GM19467 (cell line): ENCODE measurements around the gene MGP.

ENCODE experiments used
- ATAC-seq: cut with Tn5 transposase; IDR thresholded peaks from one replicate; pipeline ENCODE4 v1.9.1; 2021; ENCODE audit warnings: mild to moderate bottlenecking, moderate library complexity; ENCODE audit not compliant: unreplicated experiment

MGP gene

DNA sequence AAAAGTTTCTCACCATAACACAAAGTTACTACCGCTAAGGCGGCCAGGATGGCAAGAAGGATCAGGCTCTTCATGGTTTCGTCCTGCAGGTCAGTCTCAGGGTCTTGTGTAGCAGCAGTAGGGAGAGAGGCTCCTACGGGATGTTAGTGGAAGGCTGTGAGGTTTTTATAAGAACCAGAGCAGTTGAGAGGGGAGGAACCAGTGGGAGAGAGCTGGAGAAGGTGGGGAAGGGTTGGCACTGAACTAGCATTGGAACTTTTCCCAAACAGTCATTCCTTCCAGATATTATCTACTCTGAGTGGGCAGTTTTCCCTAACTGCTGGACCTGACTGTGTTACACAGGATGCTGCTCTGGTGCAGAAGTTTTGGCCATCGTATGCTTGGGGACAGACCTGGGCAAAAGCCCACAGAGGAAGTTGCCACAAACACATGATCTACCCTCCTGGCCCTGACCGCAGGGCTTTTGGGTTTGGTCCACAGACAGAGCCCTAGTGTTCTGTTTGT, at the start of gene MGP:
MGP (minus strand) TSS at position 137 of the 504 bp plus-strand sequence; CDS start at position 74, 63 bp downstream.
- ATAC-seq = no peak

DNA sequence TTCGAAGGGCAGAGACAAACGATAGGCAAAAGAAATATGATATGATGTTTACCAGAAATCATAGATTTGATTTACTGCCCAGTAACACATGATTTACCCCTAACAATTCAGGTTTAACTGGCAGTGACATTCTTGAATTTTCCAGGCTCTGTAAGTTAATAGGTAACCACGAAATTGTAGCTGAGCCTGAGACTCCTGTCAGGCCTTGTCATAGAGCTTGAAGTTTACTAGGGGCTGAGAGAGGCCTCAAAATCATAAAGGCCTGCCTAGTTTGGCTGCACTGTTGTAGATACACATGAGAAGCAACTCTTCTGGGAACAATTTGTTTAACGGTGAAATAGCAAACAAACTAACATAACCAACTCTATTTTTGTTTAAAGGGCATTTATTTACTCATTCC, 49.4 kb upstream of the MGP start:
- no peak for ATAC-seq

DNA sequence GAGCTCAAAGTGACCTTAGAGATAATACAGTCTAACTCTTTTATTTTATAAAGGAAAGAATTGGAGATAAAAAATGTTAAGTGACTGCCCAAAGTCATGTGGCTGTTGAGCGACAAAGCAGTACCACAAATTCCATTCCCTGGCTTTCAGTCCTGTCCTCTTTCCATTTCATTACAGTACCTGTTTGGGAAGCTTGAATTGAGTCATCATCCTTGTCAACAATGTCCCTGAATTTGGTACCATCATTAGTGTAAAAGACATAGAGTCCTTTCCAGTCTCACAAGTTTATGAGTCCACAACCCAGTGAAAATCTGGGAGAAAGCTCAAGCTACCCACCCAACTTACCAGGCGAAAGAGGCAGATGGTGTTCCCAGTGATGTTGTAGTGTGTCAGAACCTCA, 48.9 kb upstream of the MGP start:
- ATAC-seq = no peak

DNA sequence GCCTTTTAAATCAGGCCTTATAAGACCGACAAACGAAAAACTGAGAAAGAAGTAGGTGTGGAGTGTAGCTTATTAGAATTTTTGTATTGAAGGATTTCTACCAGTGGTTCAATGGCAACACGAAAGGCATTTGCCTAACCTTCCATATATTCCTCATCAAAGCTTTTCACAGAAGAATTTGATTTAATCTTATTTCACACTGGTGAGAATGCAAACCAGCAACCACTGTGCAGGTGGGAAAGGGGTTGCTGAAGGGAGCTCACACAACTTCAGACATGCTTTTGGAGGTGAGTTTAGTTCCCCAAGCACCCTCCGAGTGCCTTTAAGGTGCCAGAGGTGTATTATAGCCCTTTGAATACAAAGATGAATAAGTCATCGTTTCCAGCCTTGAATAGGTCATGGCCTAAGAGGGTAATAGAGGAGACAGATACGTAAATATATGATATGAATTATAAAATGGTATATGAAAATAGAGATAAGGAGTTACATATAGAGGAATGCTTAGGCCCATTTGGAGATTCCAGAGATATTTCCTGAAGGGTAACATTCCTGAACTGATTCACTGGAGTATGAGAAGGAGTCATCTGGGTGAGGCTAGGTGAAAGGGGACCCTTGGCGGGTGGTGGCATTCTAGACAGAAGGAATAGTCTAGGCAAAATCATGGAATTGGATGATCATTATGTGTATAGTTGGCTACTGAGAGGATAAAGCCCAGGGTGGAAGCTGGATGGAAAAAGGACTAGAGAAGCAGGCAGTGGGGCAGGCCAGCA, 46.3 kb upstream of the MGP start:
- ATAC-seq = no peak

DNA sequence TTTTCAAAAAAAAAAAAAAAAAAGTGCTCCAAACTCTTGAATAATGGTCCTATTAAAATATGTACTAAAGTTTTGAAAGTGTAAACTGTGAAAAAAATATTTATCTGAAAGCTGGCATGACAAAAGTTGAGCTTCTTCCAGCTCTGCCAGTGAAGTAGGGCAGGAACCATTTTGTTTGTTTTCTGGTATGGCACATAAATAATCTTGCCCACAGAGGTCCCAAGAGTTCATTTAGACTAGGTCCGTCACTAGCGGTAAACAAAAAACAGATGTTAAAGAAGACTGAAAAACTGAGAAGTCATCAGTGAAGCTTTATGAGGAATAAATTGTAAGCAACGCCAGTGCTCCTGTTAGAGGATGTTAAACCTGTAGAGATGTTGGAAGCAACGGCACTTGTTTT, 45.7 kb upstream of the MGP start:
- ATAC-seq = no peak

DNA sequence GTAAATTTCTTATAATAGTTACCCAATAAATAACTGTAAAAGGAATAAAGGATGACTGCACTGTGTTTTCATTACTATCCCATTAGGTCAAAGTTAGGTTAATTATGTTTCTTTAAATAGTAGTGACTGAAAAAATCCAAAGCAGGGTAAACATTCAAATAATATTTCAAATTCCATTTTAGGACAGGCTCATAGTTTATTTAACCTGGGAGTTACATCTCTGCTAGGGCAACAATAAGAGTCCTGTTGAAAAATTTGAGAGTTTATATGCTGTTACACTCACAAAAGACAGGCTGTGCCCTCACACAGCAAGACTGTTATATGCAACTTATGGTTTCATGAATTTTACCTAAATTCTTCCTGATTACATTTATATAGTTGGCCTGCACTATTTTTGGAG, 44.6 kb upstream of the MGP start:
- no peak for ATAC-seq

DNA sequence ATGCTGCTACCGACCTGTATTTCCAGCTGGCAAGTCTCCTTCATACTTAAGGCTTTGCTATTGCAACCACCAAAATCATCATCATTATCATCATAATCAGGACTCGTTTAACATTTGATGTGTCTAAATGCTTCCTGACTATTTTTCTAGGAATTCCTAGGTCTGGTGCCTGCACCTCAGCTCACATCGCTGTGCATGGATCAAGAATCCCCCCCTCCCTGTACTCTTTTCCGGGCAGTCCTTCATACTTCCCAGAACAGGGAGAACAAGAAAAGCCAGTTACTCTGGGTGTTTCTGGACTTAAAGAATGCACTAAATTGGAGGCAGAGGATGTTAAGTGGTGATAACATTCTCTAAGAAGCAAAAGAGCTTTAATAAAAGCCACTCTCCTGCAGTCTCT, 43.3 kb upstream of the MGP start:
- no peak for ATAC-seq

DNA sequence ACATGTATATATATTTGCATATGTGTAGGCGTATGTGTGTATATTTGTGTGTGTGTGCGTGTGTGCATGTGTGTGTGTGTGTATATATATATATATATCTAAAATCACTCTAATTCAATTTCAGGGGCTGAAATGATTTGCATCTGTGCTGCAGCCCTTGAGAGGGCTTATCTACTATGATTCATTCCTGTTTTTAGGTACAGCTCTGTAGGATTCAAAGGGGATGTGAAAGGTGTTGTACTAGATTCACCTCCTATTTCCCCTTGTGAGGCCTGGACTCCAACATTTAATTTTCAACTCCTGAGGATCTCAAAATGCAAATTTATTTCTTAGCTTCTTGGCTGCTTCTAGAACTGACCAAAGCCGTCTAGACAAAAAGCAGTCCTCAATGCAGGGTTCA, 41.6 kb upstream of the MGP start:
- no peak for ATAC-seq

DNA sequence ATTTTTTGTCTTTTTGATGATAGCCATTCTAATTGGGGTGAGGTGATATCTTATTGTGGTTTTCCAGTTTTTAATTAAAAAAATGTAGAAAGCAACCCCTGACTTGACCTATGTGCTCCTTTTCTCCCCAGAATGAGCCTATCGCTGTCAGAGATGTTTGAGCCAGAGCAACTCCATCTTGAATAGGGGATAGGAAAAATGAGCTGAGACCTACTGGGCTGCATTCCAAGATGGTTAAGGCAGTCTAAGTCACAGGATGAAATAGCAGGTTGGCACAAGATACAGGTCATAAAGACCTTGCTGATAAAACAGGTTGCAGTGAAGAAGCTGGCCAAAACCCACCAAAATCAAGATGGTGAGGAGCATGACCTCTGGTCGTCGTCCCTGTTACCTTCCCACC, 38.9 kb upstream of the MGP start:
- no peak for ATAC-seq

DNA sequence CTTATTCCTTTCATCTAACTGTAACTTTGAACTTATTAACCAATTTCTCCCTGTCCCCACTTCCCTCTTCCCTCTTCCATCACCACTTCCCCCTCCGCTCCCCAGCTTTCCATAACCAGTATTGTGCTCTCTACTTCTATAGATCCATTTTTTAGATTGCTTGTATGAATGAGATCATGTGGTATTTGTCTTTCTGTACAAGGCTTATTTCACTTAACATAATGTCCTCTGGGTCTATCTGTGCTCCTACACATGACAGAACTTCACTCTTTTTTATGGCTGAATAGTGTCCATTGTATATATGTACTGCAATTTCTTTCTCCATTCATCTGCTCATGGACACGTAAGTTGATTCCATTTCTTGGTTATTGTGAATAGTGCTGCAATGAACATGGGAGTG, 38.3 kb upstream of the MGP start:
- no peak for ATAC-seq

DNA sequence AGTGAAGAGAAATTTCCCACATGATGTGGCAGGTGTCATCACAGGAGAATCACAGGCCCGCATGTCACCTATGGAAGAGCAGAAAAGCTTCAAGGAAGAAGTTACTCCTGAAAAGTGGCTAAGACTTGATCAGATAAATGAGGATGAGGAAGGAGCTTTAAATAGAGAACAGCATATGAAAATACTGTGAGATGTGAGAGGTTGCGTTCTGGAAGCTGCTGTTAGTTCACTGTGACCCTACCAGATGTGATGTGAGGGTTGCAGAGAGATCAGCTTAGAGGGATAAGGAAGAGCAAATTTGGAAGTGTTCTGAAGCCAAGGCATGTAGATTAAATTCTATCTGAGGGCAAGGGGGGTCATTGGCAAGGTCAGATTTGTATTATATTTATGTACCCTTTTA, 35.6 kb upstream of the MGP start:
- no peak for ATAC-seq

DNA sequence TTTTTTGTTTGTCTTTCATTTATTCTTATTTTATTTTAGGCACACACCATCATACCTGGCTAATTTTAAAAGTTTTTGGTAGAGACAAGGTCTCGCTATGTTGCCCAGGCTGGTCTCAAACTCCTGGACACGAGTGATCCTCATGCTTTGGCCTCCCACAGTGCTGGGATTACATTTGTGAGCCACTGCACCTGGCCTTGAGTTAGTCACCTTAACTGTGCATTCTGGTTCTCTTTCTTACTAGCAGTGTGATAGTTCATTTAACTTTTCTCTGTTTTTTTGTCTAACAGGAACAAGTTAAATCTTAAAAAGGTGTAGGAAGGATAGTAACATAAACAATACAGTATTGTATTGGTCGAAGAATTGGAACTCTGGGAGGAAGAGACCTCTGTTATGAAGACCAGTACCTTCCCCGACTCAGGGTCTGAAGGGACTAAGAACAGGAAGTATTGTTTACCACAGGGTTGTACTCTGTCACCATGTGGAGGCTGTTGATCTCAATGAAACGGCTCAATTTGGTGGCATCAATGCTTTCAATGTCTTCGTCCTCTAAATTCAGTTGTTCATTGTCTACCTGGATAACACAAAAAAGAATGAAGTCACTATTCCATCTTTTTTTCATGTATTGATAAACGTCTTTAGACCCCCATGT, 34.9 kb upstream of the MGP start:
- no peak for ATAC-seq

DNA sequence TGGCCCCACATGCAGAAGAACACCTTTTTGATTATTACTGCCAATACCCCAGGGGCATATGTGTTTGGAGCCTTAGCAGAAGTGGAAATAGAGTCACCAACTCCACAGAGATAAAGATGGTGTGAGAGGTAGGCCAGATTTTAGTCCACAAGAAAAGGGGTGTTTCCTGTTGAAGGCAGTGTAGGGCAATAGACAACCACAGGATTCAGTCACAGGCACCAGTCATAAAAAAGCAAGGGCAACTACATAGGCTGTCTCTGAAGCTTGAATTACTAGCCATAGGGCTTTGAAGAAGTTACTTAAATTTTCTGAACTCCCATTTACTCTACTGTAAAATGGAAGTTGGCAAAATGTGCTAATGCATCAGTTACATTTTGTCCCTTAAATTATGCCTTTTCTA, 33.8 kb upstream of the MGP start:
- no peak for ATAC-seq

DNA sequence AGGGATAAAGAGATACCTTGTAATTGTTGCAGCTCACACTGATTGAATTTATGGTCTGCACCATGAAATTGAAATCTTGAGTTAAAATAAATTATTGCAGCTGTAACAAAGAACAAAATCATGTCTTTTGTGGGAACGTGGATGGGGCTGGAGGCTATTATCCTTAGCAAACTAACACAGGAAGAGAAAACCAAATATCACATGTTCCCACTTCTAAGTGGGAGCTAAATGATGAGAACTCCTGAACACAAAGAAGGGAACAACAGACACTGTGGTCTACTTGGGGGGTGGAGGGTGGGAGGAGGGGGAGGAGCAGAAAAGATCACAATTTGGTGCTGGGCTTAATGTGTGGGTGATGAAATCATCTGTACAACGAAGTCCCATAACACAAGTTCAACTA, 30.1 kb upstream of the MGP start:
- no peak for ATAC-seq

DNA sequence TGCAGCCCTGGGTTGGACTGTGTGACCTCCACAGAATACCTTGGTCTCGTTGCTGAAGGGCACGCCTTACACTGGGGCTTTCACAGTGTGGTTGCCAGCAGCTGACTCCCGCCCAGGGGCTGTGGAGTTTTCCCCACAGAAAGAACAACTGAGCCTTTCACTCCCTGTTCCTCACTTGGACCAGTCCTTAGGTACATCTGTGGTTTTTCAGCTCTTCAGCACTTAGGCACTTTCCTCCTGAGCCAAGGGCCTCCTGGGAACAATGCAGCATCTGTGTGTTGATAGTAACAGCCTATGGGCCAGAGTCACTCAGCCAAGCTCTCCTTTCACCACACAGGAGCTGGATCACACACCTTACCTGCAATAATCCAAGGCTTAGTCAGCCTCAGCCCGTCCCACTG, 27.7 kb upstream of the MGP start:
- ATAC-seq = no peak

DNA sequence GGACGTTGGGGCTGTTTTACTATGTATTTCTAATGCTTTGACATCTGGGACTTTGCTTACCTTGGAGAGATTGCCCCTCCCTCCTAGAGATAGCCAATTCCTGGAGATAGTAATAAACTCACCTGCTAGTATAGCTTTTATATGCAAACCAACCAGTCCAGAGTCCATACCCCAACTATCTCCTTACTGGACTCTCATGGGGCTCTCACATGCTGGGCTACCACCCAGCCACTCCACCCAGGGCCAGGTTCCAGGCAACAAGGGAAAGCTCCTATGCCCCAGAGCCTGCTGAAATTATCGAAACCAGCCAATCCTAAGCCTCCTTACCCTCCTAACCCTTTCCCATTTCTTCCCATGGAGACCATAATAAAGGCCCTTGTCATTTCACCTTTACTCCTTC, 25.5 kb upstream of the MGP start:
- ATAC-seq = no peak

DNA sequence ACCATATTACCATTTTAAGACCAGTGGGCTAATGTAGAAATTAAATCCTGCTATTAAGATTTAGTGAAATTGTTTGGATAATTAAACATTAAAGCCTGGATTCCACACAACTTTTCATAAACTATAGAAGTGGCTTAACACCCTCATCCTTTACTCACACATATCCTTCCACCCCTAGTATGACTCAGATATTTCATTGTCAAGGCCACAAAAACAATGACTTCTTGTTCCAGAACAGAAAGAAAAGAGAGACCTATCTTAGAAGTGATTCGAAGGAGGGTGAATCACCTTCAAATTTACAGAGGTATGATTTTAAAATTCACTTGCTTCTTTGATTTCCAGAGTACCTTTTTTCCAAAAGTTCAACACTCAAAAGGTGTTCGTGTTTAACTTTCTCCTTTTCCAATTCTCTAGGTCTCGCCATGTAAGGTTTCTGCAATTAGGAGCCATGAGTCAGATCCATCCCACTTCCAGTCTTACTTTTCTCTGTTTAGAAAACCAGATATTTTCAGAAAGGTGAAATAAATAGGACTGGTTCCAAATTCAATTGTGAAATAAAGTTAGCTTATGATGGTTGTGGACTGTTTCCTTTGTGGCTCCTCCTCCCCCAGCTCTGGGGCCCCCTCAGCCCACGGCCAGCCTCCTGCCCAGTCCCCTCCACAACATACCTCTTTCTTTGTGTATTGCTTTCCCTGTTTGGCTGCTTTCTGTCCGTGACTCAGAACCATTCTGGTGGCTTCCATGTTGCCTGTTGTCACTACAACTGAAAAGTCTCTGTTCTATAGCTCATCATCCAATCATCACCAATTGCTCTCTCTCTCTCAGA, 24.6 kb upstream of the MGP start:
- no peak for ATAC-seq

DNA sequence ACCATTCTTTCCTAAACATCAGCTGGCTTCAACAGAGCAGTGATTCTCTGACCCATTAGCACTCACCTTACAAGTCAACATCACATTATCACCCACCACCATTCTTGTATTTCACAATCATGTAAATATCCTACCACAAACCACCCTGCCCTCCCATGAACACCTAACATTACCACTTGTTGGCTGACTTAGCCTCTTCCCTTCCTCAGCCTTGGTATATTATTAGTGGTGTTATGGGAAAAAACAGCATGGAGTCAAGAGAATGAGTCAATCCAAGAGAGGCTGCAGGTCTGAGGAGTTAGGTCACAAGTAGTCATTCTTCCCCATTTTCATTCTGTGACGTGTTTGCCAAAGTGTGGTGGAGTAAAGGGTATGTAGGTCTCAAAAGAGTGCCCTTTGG, 22.3 kb upstream of the MGP start:
- no peak for ATAC-seq

DNA sequence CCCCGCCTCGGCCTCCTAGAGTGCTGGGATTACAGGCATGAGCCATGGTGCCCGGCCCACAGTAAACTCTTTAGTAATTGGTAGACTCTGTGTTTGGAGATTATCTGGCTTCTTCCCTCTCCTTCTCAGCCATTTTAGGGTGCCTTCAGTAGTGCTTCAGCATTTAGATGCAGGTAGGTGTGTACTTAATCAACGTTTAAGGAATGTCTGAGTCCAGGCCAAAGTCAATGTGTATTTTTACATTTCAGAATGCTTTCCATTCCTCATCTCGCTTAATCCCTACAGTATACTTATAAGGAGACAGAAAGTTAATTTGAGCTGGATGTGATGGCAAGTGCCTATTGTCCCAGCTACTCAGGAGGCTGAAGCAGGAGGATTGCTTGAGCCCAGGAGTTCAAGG, 20.5 kb upstream of the MGP start:
- ATAC-seq = no peak

DNA sequence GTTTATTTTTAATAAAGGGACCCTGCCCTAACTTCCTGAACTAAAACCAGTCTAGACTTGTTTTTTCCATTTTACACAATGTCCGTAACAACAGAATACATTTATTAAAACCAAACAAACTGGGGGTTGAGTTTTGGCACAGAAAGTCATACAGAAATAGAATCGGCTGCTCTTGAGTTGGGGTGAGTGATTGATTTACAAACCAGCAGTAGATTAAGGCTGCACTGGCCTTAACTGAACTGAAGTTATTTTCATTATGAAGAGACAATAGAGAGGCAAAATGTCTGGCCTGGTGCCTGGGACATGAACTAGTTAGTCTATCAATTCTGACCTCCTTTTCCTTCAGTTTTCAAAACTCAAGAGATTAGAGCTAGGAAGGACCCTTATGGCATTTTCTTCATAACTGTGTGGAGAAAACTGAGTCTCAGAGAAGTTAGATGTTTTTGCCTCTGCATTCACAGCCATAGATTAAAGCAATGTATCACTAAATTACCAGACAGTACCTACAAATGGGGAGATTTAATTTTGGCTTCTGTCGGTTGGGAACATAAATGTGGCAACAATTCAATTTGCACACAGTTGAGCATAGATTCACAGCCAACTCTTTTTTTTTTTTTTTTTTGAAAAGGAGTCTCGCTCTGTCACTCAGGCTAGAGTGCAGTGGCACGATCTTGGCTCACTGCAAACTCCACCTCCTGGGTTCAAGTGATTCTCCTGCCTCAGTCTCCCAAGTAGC, 19.8 kb upstream of the MGP start:
- no peak for ATAC-seq

DNA sequence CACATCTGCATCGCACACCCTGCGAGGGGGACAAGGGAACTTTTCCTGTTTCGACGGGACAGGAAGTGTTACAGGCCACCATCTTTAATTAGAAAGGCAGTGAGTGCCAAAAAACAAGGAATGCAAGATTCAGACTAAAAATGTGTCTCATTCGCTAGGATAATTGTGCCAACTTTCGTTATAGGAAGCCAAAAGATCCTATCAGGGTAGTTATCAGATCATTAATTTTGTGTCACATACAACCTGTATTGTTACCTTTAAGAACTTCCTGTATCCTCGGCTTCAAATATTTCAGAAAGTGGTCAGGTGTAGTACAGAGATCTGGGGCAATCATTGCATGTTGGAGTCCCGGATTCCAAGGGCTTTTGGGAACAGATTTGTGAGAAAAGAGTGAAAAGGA, 19.2 kb upstream of the MGP start:
- no peak for ATAC-seq
